Lung (tissue), 12 donors: ENCODE results near the gene NPHP4. TPM values are rescaled to one million over a fixed set of nuclear protein-coding genes. Genes with fewer than 3 reads are reported as not detected.

Experiments used
- ATAC-seq: fragments of 200-7000 bp; cut with Tn5 transposase; one replicate; pipeline ENCODE4 v1.9.1; 2020; ENCODE audit warnings: moderate number of reproducible peaks; ENCODE audit not compliant: insufficient read depth, low FRiP score
- DNase-seq, 3 donors: peaks; one replicate each; pipeline ENCODE4 v3.0.0-alpha.2; 2013 to 2017
- H3K27ac ChIP-seq, 2 donors: one replicate each; pipeline ENCODE4 v1.5.1; 2013; ENCODE audit warnings: mild to moderate bottlenecking in 2 of 2, moderate library complexity in 2 of 2, control low read depth in 1 of 2, inconsistent platforms in 1 of 2, low read depth in 1 of 2, low read length in 1 of 2
- H3K27me3 ChIP-seq, 3 donors: one replicate each; pipeline ENCODE4 v1.5.1; 2013; ENCODE audit warnings: low read length in 2 of 3; ENCODE audit not compliant: control insufficient read depth in 3 of 3, insufficient read depth in 3 of 3
- H3K36me3 ChIP-seq, 4 donors: one replicate each; pipeline ENCODE4 v1.5.1; 2013; ENCODE audit warnings: low read length in 4 of 4, mild to moderate bottlenecking in 1 of 4, moderate library complexity in 1 of 4; ENCODE audit not compliant: control insufficient read depth in 4 of 4, insufficient read depth in 4 of 4
- H3K4me1 ChIP-seq, 5 donors: one replicate each; pipeline ENCODE4 v1.5.1; 2013; ENCODE audit warnings: low read length in 5 of 5, mild to moderate bottlenecking in 2 of 5, moderate library complexity in 1 of 5; ENCODE audit not compliant: control insufficient read depth in 5 of 5, insufficient read depth in 5 of 5
- H3K4me3 ChIP-seq: one replicate; pipeline ENCODE4 v1.5.1; 2013; ENCODE audit warnings: mild to moderate bottlenecking, control low read depth, moderate library complexity
- H3K9ac ChIP-seq, 2 donors: one replicate each; pipeline ENCODE4 v1.5.1; 2013; ENCODE audit warnings: low read length in 2 of 2, control low read depth in 1 of 2; ENCODE audit not compliant: insufficient read depth in 1 of 2
- H3K9me3 ChIP-seq, 4 donors: one replicate each; pipeline ENCODE4 v1.5.1; 2013; ENCODE audit warnings: low read length in 3 of 4, mild to moderate bottlenecking in 1 of 4, moderate library complexity in 1 of 4; ENCODE audit not compliant: control insufficient read depth in 4 of 4, insufficient read depth in 3 of 4
- CTCF ChIP-seq: IDR thresholded peaks from 2 replicates; pipeline ENCODE4 v1.5.1; 2012; ENCODE audit warnings: mild to moderate bottlenecking; ENCODE audit errors: control extremely low read depth, extremely low read depth
- WGBS, 2 donors: extraction: QIAGEN DNeasy Blood & Tissue Kit; methylation state at CpG; one replicate each; pipeline ENCODE4 v1.1.7; 2013; 5-methylcytosine and 5-hydroxymethylcytosine counted together
- polyA plus RNA-seq, 2 donors: library from polyadenylated mRNA; stranded (reverse); fragments of 200-250 nt; gene quantifications; one replicate each; pipeline ENCODE4 v1.2.1, GENCODE V29; 2013
- total RNA-seq, 2 donors: library from RNA; depleted of rRNA in 1 of 2; stranded (reverse); fragments of >200 nt in 1 of 2; gene quantifications; one replicate each; pipeline ENCODE4 v1.2.1, GENCODE V29; 2014 to 2021
- donor health status: control.
- donor health status: control.
- donor health status: Bipolar disorder and iron deficiency.
- donor health status: healthy.
- donor health status: DM: yes; HTN: yes; CAD: no.

Gene NPHP4
- total and polyA plus RNA-seq, 4 donors: 6.0 to 23.3 (median 11.1) TPM

GRCh38 chr1:5913876-5914275, 78.3 kb downstream of the NPHP4 start:
- WGBS, 2 donors: 96 to 97% methylated on average over 10 of the region's 10 CpGs
- H3K36me3 ChIP-seq: peaks cover 0 to 8% (median 0%) of the 10 kb centered on the region in 4 donors
- peaks cover 0 to 2% (median 0%) of the 10 kb centered on the region in 4 donors for H3K9me3 ChIP-seq
- no peak for TF ChIP-seq CTCF
- H3K4me3 ChIP-seq: no peak overlapping the region
- H3K4me1 ChIP-seq: peaks cover 0 to 4% (median 2%) of the 10 kb centered on the region in 5 donors
- no peak for DNase-seq
- no peak for ATAC-seq
- no peak overlapping the region for H3K9ac ChIP-seq
- H3K27ac ChIP-seq: no peak overlapping the region
- no peaks in the 10 kb centered on the region for H3K27me3 ChIP-seq

GRCh38 chr1:5913078-5913845, 79.0 kb downstream of the NPHP4 start:
- H3K9me3 ChIP-seq: peaks cover 0 to 2% (median 0%) of the 10 kb centered on the region in 4 donors
- TF ChIP-seq CTCF: no peak
- DNase-seq (no peak), ATAC-seq (no peak)
- 91 to 92% methylated on average over 14 of the region's 14 CpGs for WGBS, 2 donors
- peaks cover 0 to 8% (median 0%) of the 10 kb centered on the region in 4 donors for H3K36me3 ChIP-seq
- H3K27me3 ChIP-seq: no peaks in the 10 kb centered on the region
- peaks cover 0 to 4% (median 2%) of the 10 kb centered on the region in 5 donors for H3K4me1 ChIP-seq
- H3K9ac ChIP-seq: no peak overlapping the region
- H3K27ac ChIP-seq: no peak overlapping the region
- H3K4me3 ChIP-seq: no peak overlapping the region

- peaks cover 0 to 4% (median 2%) of the 10 kb centered on the region in 5 donors for H3K4me1 ChIP-seq
- no peak for TF ChIP-seq CTCF
- H3K4me3 ChIP-seq: no peak overlapping the region
- H3K36me3 ChIP-seq: peaks cover 0 to 10% (median 0%) of the 10 kb centered on the region in 4 donors
- ATAC-seq: no peak
- H3K27ac ChIP-seq: no peak overlapping the region
- no peak for DNase-seq
- H3K9me3 ChIP-seq: peaks cover 0 to 3% (median 0%) of the 10 kb centered on the region in 4 donors
- H3K27me3 ChIP-seq: no peaks in the 10 kb centered on the region
- H3K9ac ChIP-seq: no peak overlapping the region
- 95 to 97% methylated on average over 19 of the region's 19 CpGs for WGBS, 2 donors
These were observed 80.4 kb downstream of the NPHP4 start for GRCh38 chr1:5911871-5912271.
